AML-193 (cell line): ENCODE measurements around the gene PI4KA.
"Not testable (repeated sequence)": the region's sequence is repeated elsewhere in the genome, so short reads cannot be mapped to it uniquely, and the experiment has no call there.

Experiments used
- DNase-seq, 2 experiments: peaks; one replicate each; lab custom pipeline; 2025; lab: John Stamatoyannopoulos, UW

The PI4KA gene

GRCh38 chr22:20858615-20859416, at the start of gene PI4KA, which contains the start of gene SNAP29:
PI4KA (minus strand) TSS chr22:20858811; CDS start chr22:20858725, 86 bp downstream.
SNAP29 (plus strand) TSS chr22:20859007; CDS start chr22:20859111, 104 bp downstream.
- peak; percentile 94 to 95 for DNase-seq

- DNase-seq = no peak
These were observed 47.8 kb upstream of the PI4KA start for GRCh38 chr22:20906387-20906767.

DNA sequence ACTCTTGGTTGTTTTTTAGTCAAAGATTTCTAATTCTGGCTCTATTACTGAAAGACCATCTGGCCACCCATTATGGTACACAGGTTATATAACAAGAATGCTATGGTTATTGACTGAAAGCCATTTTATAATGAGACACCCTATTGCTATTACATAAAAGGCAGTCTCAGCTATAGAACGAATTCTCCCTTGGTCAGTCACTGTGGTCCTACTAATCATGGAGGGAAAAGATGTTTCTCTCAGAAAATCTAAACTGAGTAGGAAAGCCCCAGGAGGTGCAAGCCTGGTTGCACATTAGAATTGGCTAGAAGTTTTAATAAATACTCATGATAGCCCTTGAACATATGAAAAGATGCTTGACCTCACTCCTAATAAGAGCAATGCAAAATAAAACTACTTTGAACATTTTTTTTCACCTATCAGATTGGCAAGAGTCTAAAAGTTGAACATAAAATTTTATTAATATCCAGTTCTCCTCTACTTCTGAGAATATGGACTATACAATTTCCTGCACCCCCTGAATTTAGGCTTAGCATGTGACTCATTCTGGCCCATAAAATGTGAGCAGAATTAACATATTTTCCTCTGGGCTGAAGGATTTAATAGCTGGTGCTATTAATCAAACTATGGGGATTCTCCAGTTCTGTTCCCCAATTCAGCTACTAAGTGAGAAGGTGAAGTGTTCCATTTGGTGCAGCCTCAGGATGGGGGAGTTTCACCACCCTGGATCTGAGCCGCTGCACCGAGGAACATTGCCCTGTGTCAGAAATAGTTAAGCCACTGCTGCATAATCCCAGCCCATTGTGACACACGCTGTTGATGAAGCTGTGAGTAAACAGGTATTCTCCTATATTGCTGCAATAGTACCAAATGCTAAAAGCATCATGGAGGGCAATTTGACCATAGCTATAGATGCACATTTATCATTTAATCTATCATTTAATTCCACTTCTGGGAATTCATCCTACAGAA, 47.1 kb upstream of the PI4KA start:
- DNase-seq = no peak

- DNase-seq = no peak
These were observed 46.4 kb upstream of the PI4KA start for GRCh38 chr22:20904980-20905355.

GRCh38 chr22:20904008-20904979, 45.7 kb upstream of the PI4KA start:
- peak; percentile 92 to 95 for DNase-seq

- no peak for DNase-seq
These were observed 44.5 kb upstream of the PI4KA start for GRCh38 chr22:20903093-20903492.

DNA sequence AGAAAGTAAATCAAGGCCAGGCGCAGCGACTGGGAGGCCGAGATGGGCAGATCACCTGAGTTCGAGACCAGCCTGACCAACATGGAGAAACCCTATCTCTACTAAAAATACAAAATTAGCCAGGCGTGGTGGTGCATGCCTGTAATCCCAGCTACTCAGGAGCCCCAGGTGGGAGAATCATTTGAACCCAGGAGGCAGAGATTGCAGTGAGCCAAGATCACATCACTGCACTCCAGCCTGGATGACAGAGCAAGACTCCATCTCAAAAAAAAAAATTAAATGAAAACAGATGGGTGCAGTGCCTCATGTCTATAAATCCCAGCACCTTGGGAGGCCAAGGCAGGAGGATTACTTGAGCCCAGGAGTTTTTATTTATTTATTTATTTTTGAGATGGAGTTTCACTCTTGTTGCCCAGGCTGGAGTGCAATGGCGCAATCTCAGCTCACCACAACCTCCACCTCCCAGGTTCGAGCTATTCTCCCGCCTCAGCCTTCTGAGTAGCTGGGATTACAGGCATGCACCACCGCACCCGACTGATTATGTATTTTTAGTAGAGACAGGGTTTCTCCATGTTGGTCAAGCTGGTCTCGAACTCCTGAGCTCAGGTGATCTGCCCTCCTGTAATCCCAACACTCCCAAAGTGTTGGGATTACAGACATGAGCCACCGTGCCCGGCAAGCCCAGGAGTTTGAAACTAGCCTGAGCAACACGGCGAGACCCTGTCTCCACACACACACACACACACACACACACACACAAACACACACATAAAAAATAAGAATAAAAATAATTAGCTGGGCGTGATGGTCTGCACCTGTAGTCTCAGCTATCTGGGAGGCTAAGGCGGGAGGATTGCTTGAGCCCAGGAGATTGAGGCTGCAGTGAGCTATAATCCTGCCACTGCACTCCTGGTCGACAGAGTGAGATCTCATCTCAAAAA, 42.8 kb upstream of the PI4KA start:
- DNase-seq = not testable (repeated sequence)

DNA sequence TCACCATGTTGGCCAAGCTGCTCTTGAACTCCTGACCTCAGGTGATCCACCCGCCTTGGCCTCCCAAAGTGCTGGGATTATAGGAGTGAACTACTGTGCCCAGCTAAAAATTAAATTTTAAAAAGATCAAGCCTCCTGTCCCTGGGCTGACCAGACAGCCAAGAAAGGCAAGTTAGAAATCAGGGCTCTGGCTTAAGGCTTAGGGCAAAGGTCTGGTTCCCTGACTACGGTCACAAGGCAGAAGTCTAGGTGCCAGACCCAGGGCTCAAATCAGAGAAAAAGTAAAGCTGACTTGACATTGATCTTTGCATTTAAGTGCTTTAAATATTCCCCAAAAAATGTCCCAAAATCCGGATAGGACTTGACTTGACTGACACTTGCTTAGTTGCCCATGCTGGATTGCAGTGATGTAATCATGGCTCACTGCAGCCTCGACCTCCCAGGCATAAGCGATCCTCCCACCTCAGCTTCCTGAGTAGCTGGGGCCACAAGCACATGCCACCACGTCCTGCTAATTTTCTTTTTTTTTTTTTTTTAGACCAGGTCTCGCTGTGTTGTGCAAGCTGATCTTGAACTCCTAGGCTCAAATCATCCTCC, 41.3 kb upstream of the PI4KA start:
- no peak for DNase-seq

- DNase-seq = not testable (repeated sequence)
These were observed 39.1 kb upstream of the PI4KA start for GRCh38 chr22:20897737-20898136.

- DNase-seq = no peak
These were observed 32.4 kb upstream of the PI4KA start for GRCh38 chr22:20890975-20891374.

DNA sequence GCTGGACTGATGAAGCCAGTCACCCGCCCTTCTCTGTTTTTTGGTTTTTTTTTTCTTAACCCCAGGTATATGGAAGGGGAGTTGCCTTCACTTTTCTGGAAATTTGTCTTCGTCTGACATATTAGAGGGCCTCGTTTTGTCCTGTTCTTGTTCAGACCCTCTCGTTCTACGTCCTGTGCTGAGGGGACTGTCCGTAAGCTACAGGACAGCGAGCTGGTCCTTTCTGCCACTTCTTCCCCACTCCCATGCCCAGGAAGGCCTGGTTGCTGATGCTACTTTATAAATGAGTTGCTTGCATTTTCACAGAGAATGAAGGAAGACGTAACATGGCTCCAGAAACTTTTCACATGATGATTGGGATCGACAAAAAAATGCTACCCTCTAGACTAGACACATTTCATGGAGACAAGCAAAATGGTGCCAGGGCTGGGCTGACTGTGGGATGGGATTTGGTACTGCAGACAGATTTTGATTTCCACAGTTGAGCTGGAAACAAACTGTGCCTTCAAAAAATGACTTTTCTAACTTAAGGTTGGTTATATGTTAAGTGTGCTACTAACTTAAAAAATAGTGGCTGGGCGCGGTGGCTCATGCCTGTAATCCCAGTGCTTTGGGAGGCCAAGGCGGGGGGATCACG, 31.4 kb upstream of the PI4KA start:
- no peak for DNase-seq

DNA sequence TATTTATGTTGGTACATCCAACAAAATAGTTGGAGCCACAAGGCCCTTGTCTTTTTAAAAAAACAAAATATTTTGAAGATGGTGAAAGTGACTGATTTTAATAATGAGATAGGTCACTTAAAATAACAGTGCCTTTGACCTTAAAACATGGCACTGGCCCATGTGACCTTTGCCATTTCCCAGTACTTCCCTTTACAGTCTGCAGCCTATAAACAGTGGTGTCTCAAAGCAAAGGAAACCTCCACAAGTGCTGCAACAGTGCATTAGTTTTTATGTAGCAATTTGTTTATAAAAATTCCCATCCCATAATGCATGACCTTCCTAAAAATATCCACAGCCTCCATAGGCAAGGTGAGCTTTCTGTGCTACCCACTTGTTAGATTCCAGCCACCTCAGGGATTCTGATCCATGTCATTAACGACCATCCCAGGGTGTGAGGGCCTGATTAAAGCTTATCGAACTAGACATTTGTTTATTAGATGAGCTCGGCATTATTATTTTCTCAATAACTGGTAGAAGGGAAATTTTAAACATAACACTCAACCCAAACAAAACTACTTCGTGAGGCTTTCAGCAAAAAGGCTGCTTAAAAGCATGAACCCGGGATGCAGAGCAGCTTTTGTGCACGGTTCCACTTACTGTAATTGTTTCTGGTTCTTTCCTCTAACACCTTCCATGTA, 30.6 kb upstream of the PI4KA start:
- peak in 1 of 2 experiments; percentile 6 for DNase-seq

GRCh38 chr22:20887375-20887774, 28.8 kb upstream of the PI4KA start:
- DNase-seq = no peak

DNA sequence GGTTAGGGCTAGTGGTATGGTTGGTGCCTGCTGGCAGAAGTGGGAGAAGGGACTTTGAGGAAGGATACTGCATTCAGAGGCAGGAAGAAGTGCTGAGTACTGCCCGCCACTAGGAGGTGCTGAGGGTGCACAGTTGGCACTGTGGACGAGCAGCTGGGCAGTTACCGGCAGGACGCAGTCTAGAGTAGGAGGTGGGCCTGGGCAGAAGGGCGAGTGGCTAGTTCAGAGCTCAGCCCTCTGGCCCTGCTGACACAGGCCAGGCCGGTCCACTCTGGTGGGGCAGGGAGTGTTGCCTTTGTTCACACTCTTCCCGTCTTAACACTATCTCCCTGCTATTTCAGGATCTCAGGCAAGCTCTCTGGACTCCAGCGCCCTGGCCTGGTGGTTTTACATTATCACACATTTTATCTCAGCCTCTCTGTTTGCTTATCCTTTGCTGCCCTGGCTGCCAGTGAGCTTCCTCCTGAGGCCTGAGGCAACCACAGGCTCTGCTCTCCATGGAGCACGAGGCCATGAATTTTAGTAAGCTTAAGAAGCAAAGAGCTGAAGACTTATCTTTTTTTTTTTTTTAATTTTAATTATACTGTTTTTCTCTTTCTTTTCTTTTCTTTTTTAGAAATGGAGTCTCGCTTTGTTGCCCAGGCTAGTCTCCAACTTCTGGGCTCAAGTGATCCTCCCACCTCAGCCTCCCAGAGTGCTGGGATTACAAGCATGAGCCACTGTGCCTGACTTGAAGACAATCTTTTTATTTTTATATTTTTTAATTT, 27.1 kb upstream of the PI4KA start:
- peak; percentile 85 to 90 for DNase-seq

DNA sequence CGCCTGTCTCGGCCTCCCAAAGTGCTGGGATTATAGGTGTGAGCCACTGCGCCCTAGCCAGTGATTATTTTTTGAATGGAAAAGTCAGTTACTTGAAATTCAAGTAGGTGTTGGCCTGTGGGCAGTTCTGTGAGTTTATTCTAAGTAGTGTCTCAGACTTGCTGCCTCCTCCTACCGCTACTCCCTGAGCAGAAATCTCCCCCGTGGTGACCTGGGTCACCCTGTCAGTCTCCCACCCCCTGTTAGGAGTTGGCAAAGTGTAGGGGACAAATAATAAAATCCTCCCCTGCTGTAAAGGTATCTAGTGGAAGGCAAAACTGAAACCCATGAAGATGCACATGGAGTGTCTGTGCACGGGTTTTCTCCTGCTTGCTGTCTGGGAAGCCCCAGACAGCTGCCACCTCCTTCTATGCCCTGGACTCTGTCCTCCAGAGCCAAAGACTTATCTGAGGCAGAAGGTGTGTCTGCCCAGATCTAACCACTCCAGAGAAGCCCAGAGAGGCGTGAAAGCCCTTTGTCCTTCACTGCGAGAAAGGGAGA, 26.5 kb upstream of the PI4KA start:
- DNase-seq = no peak

DNA sequence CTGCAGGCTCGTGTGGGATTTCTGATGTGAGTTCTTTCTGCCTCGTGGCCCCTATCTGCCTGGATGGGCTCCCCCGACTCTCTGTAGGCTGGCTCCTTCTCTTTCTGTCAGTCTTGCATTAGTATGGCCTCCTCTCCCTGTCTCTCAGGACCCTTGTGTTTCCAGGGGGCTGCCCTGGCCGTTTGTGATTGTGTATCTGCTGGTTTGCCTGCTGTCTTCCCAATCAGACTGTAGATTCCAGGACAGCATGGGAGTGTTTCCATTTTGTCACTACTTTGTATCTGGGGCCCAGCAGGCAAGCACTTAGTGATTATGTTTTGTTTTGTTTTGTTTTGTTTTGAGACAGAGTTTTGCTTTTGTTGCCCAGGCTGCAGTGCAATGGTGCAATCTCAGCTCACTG, 25.8 kb upstream of the PI4KA start:
- no peak for DNase-seq

- no peak for DNase-seq
These were observed 24.2 kb upstream of the PI4KA start for GRCh38 chr22:20882855-20883254.
